T-helper 17 cell (primary cell): ENCODE results near the gene METTL25B. TPM values are rescaled to one million over a fixed set of nuclear protein-coding genes. Genes with fewer than 3 reads are reported as not detected.

Experiments
- ATAC-seq: fragments of 150-1000 bp; cut with Tn5 transposase; 2 replicates; pipeline ENCODE4 v1.10.0; 2021; ENCODE audit warnings: mild to moderate bottlenecking, moderate library complexity
- DNase-seq, 3 donors: peaks; one replicate each; pipeline versions ENCODE4 v3.0.0 to v3.0.0-alpha.2; 2020 to 2021
- H3K9me3 ChIP-seq: one replicate; pipeline ENCODE4 v1.7.0; 2013; ENCODE audit warnings: low read length, mild to moderate bottlenecking; ENCODE audit not compliant: control insufficient read depth, poor library complexity, severe bottlenecking
- H3K27ac Mint-ChIP-seq: one replicate; pipeline ENCODE4 v1.8.0; 2022; ENCODE audit warnings: mild to moderate bottlenecking, moderate library complexity, mixed read lengths
- H3K27me3 Mint-ChIP-seq: one replicate; pipeline ENCODE4 v1.8.0; 2022; ENCODE audit warnings: mixed read lengths
- H3K36me3 Mint-ChIP-seq: one replicate; pipeline ENCODE4 v1.8.0; 2022; ENCODE audit warnings: low read depth, mixed read lengths
- H3K4me1 Mint-ChIP-seq: one replicate; pipeline ENCODE4 v1.8.0; 2022; ENCODE audit warnings: mild to moderate bottlenecking, mixed read lengths
- H3K4me3 Mint-ChIP-seq: one replicate; pipeline ENCODE4 v1.8.0; 2022; ENCODE audit warnings: mild to moderate bottlenecking, moderate library complexity, mixed read lengths
- total RNA-seq, 4 donors: library from RNA in 2 of 4; stranded (reverse) in 2 of 4; gene quantifications; one replicate each; pipeline ENCODE4 v1.2.3 and lab custom pipeline; 2022 to 2026

METTL25B gene
- total RNA-seq, 2 donors from 2014 or later: 13.1 to 21.6 TPM

- ATAC-seq (peak; percentile 21), DNase-seq (no peak)
- peaks cover 29% of the 10 kb centered on the region for H3K4me1 Mint-ChIP-seq
- no peaks in the 10 kb centered on the region for H3K9me3 ChIP-seq
- H3K27ac Mint-ChIP-seq: no peak overlapping the region
- peak overlapping the region; percentile 71 for H3K4me3 Mint-ChIP-seq
- peaks cover 81% of the 10 kb centered on the region for H3K27me3 Mint-ChIP-seq
- peaks cover 24% of the 10 kb centered on the region for H3K36me3 Mint-ChIP-seq
Observed at GRCh38 chr1:156692925-156693847, 35.1 kb upstream of the METTL25B start.

- H3K27me3 Mint-ChIP-seq: peaks cover 84% of the 10 kb centered on the region
- no peak overlapping the region for H3K27ac Mint-ChIP-seq
- no peak overlapping the region for H3K4me3 Mint-ChIP-seq
- H3K9me3 ChIP-seq: no peaks in the 10 kb centered on the region
- peaks cover 31% of the 10 kb centered on the region for H3K4me1 Mint-ChIP-seq
- ATAC-seq: no peak
- peaks cover 27% of the 10 kb centered on the region for H3K36me3 Mint-ChIP-seq
- no peak for DNase-seq
Observed at GRCh38 chr1:156693848-156694689, 34.2 kb upstream of the METTL25B start.

- Mint-ChIP-seq H3K27me3 (peaks cover 83% of the 10 kb centered on the region), H3K36me3 (peaks cover 24% of the 10 kb centered on the region), H3K4me3 (no peak overlapping the region), H3K4me1 (peaks cover 27% of the 10 kb centered on the region), H3K27ac (no peak overlapping the region)
- no peaks in the 10 kb centered on the region for H3K9me3 ChIP-seq
- DNase-seq (no peak), ATAC-seq (no peak)
Observed at GRCh38 chr1:156694690-156694962, 33.6 kb upstream of the METTL25B start.

GRCh38 chr1:156696755-156697154, 31.5 kb upstream of the METTL25B start:
- ATAC-seq: no peak
- H3K36me3 Mint-ChIP-seq: peaks cover 24% of the 10 kb centered on the region
- H3K27me3 Mint-ChIP-seq: peaks cover 81% of the 10 kb centered on the region
- peaks cover 20% of the 10 kb centered on the region for H3K4me1 Mint-ChIP-seq
- H3K9me3 ChIP-seq: no peaks in the 10 kb centered on the region
- H3K27ac Mint-ChIP-seq: no peak overlapping the region
- no peak overlapping the region for H3K4me3 Mint-ChIP-seq
- no peak for DNase-seq

GRCh38 chr1:156697481-156697880, 30.8 kb upstream of the METTL25B start:
- peaks cover 17% of the 10 kb centered on the region for H3K36me3 Mint-ChIP-seq
- no peak overlapping the region for H3K27ac Mint-ChIP-seq
- DNase-seq (no peak), ATAC-seq (no peak)
- peaks cover 75% of the 10 kb centered on the region for H3K27me3 Mint-ChIP-seq
- H3K4me3 Mint-ChIP-seq: no peak overlapping the region
- H3K9me3 ChIP-seq: no peaks in the 10 kb centered on the region
- peaks cover 13% of the 10 kb centered on the region for H3K4me1 Mint-ChIP-seq

GRCh38 chr1:156698995-156699394, 29.3 kb upstream of the METTL25B start:
- H3K9me3 ChIP-seq: no peaks in the 10 kb centered on the region
- no peak for DNase-seq
- H3K27ac Mint-ChIP-seq: no peak overlapping the region
- H3K4me1 Mint-ChIP-seq: peaks cover 7% of the 10 kb centered on the region
- no peak overlapping the region for H3K4me3 Mint-ChIP-seq
- H3K27me3 Mint-ChIP-seq: peaks cover 71% of the 10 kb centered on the region
- peaks cover 12% of the 10 kb centered on the region for H3K36me3 Mint-ChIP-seq
- ATAC-seq: no peak

GRCh38 chr1:156700736-156701531, 27.3 kb upstream of the METTL25B start:
- peaks cover 9% of the 10 kb centered on the region for H3K4me1 Mint-ChIP-seq
- peaks cover 68% of the 10 kb centered on the region for H3K27me3 Mint-ChIP-seq
- no peaks in the 10 kb centered on the region for H3K9me3 ChIP-seq
- peaks cover 9% of the 10 kb centered on the region for H3K36me3 Mint-ChIP-seq
- H3K4me3 Mint-ChIP-seq: no peak overlapping the region
- peak overlapping the region; percentile 37 for H3K27ac Mint-ChIP-seq
- no peak for ATAC-seq
- no peak for DNase-seq

GRCh38 chr1:156703336-156703735, 24.9 kb upstream of the METTL25B start:
- ATAC-seq (no peak), DNase-seq (no peak)
- Mint-ChIP-seq H3K27me3 (peaks cover 45% of the 10 kb centered on the region), H3K4me1 (peaks cover 20% of the 10 kb centered on the region), H3K36me3 (peaks cover 3% of the 10 kb centered on the region), H3K27ac (peak overlapping the region; percentile 16), H3K4me3 (no peak overlapping the region)
- no peaks in the 10 kb centered on the region for H3K9me3 ChIP-seq

GRCh38 chr1:156703741-156704140, 24.5 kb upstream of the METTL25B start:
- Mint-ChIP-seq H3K27ac (no peak overlapping the region), H3K27me3 (peaks cover 41% of the 10 kb centered on the region), H3K36me3 (peaks cover 3% of the 10 kb centered on the region), H3K4me1 (peaks cover 20% of the 10 kb centered on the region), H3K4me3 (no peak overlapping the region)
- no peaks in the 10 kb centered on the region for H3K9me3 ChIP-seq
- DNase-seq: no peak
- no peak for ATAC-seq

GRCh38 chr1:156704166-156704711, 24.0 kb upstream of the METTL25B start:
- ATAC-seq (no peak), DNase-seq (no peak)
- H3K9me3 ChIP-seq: no peaks in the 10 kb centered on the region
- peaks cover 18% of the 10 kb centered on the region for H3K4me1 Mint-ChIP-seq
- no peak overlapping the region for H3K27ac Mint-ChIP-seq
- peaks cover 36% of the 10 kb centered on the region for H3K27me3 Mint-ChIP-seq
- no peaks in the 10 kb centered on the region for H3K36me3 Mint-ChIP-seq
- H3K4me3 Mint-ChIP-seq: peak overlapping the region; percentile 96

- Mint-ChIP-seq H3K4me1 (peaks cover 18% of the 10 kb centered on the region), H3K4me3 (peak overlapping the region; percentile 96), H3K27me3 (peaks cover 31% of the 10 kb centered on the region), H3K27ac (no peak overlapping the region), H3K36me3 (no peaks in the 10 kb centered on the region)
- no peaks in the 10 kb centered on the region for H3K9me3 ChIP-seq
- DNase-seq (no peak), ATAC-seq (no peak)
Observed at GRCh38 chr1:156704930-156705320, 23.3 kb upstream of the METTL25B start.

GRCh38 chr1:156705321-156705917, 22.9 kb upstream of the METTL25B start, which contains the start of gene CRABP2:
Gene CRABP2 (minus strand): TSS chr1:156705583. CDS start chr1:156705446, 137 bp downstream.
- Mint-ChIP-seq H3K4me1 (peaks cover 18% of the 10 kb centered on the region), H3K36me3 (no peaks in the 10 kb centered on the region), H3K4me3 (peak within 1 kb of the TSS; percentile 96), H3K27me3 (peaks cover 29% of the 10 kb centered on the region), H3K27ac (peak within 1 kb of the TSS; percentile 88)
- peak; percentile 52 for ATAC-seq
- no peaks in the 10 kb centered on the region for H3K9me3 ChIP-seq
- peak; percentile 10 to 33 (median 22) for DNase-seq
